HepG2 (cell line): Measurements from ENCODE around the gene STAT6. TPM values are rescaled to one million over a fixed set of nuclear protein-coding genes. Genes with fewer than 3 reads are reported as not detected.

Experiments
- CEBPZ ChIP-seq: IDR thresholded peaks from 2 replicates; pipeline ENCODE4 v1.6.1; 2012; ENCODE audit warnings: low read length, improper control_type of control experiment
- CTCF ChIP-seq: sonication (generic); formaldehyde crosslinking; IDR thresholded peaks from 2 replicates; pipeline ENCODE4 v1.5.0; 2020; ENCODE audit warnings: mild to moderate bottlenecking, missing genetic modification reagents, moderate library complexity
- DNMT1 ChIP-seq: sonication (generic); formaldehyde crosslinking; IDR thresholded peaks from 2 replicates; pipeline ENCODE4 v1.5.1; 2020; ENCODE audit warnings: mild to moderate bottlenecking, missing genetic modification reagents
- FUBP1 ChIP-seq: sonication (generic); formaldehyde crosslinking; IDR thresholded peaks from 2 replicates; pipeline ENCODE4 v1.5.1; 2020; ENCODE audit warnings: missing genetic modification reagents, mild to moderate bottlenecking, borderline replicate concordance
- HMGXB4 ChIP-seq, 2 experiments: sonication (generic) in 1 of 2; formaldehyde crosslinking in 1 of 2; IDR thresholded peaks; 2 replicates each; pipeline versions ENCODE4 v1.4.0 to v1.6.1; 2018 to 2020; ENCODE audit warnings: missing genetic modification reagents in 2 of 2, borderline replicate concordance in 1 of 2, low read depth in 1 of 2, mild to moderate bottlenecking in 1 of 2, missing biosample characterization in 1 of 2
- MXD3 ChIP-seq: IDR thresholded peaks from 2 replicates; pipeline ENCODE4 v1.6.1; 2016; ENCODE audit warnings: mild to moderate bottlenecking, missing biosample characterization, missing genetic modification reagents
- MYC ChIP-seq: sonication (generic); formaldehyde crosslinking; IDR thresholded peaks from 2 replicates; pipeline ENCODE4 v1.9.0; 2021; ENCODE audit warnings: missing genetic modification reagents, borderline replicate concordance
- PITX1 ChIP-seq: sonication (generic); formaldehyde crosslinking; IDR thresholded peaks from 2 replicates; pipeline ENCODE4 v1.5.1; 2020; ENCODE audit warnings: mild to moderate bottlenecking, missing genetic modification reagents
- SIX4 ChIP-seq: sonication (generic); formaldehyde crosslinking; IDR thresholded peaks from 2 replicates; pipeline ENCODE4 v1.4.0; 2020; ENCODE audit warnings: missing genetic modification reagents
- TBL1XR1 ChIP-seq: fragments of 150-350 bp; IDR thresholded peaks from 2 replicates; pipeline ENCODE4 v1.6.1; 2014; ENCODE audit warnings: borderline replicate concordance, low read length; ENCODE audit not compliant: partially characterized antibody
- WIZ ChIP-seq: sonication (generic); formaldehyde crosslinking; IDR thresholded peaks from 2 replicates; pipeline ENCODE4 v1.5.1; 2020; ENCODE audit warnings: mild to moderate bottlenecking, missing genetic modification reagents
- YEATS4 ChIP-seq: sonication (generic); formaldehyde crosslinking; IDR thresholded peaks from 2 replicates; pipeline ENCODE4 v1.4.0; 2020; ENCODE audit warnings: missing genetic modification reagents, borderline replicate concordance
- YY1 ChIP-seq: IDR thresholded peaks from 2 replicates; pipeline ENCODE4 v1.6.1; 2011; ENCODE audit warnings: low read length, low read depth, moderate library complexity, mild to moderate bottlenecking; ENCODE audit not compliant: insufficient read depth, insufficient replicate concordance
- ZNF512B ChIP-seq: sonication (generic); formaldehyde crosslinking; IDR thresholded peaks from 2 replicates; pipeline ENCODE4 v1.5.1; 2020; ENCODE audit warnings: missing genetic modification reagents, mild to moderate bottlenecking, borderline replicate concordance
- ZNF747 ChIP-seq: sonication (generic); formaldehyde crosslinking; IDR thresholded peaks from 2 replicates; pipeline ENCODE4 v1.8.1; 2023; ENCODE audit warnings: missing genetic modification reagents, mild to moderate bottlenecking, borderline replicate concordance
- polyA plus RNA-seq, 8 experiments: library from polyadenylated mRNA; depleted of rRNA in 3 of 8; stranded (reverse) in 7 of 8; unstranded in 1 of 8; fragments of >200 nt; fragmentation: Illumina TruSeq in 4 of 8; extraction: Trizol in 4 of 8; gene quantifications; 2 replicates each; pipeline versions ENCODE4 v1.2.1 to v1.2.3, GENCODE V29; 2011 to 2016; ENCODE audit warnings: low read depth in 4 of 8, missing spikeins in 1 of 8, mixed read lengths in 1 of 8; ENCODE audit not compliant: insufficient read depth in 1 of 8
- total RNA-seq, 5 experiments: library from RNA; depleted of rRNA; stranded (reverse); fragments of >200 nt; fragmentation: Illumina TruSeq; extraction: Trizol; gene quantifications; 2 replicates each; pipeline ENCODE4 v1.2.3, GENCODE V29; 2016; ENCODE audit warnings: low read depth in 1 of 5

The STAT6 gene
- total and polyA plus RNA-seq, 2 of the 13 experiments (the other 11 are each of a cell fraction or from before 2014, with no cell fraction given), result 28.0 to 62.2 TPM

GRCh38 chr12:57138526-57139272, 27.5 kb upstream of the STAT6 start (continued):
- TF ChIP-seq CEBPZ (no peak), ZNF512B (no peak), TBL1XR1 (no peak), DNMT1 (CRISPR knock-in tag) (no peak), HMGXB4 (CRISPR knock-in tag; IDR thresholded peaks at IDR 0.05; ENCODE audit: borderline replicate concordance in 1 of 2, low read depth in 1 of 2) (0 out of 4 replicates have a peak, but pooled peaks of 1 of the 2 experiments have one; percentile 12), YY1 (peak; percentile 20), SIX4 (CRISPR knock-in tag) (no peak), WIZ (CRISPR knock-in tag) (no peak), PITX1 (0 out of 2 replicates have a peak, but pooled peaks have one; percentile 29), ZNF747 (CRISPR knock-in tag) (no peak), CTCF (CRISPR knock-in tag) (no peak), FUBP1 (CRISPR knock-in tag) (no peak), MYC (CRISPR knock-in tag) (no peak), MXD3 (CRISPR knock-in tag) (no peak), YEATS4 (CRISPR knock-in tag) (no peak)
